Measurements from ENCODE around the gene RPA1. TPM values are rescaled to one million over a fixed set of nuclear protein-coding genes. Genes with fewer than 3 reads are reported as not detected.

Gene RPA1
- total and polyA plus RNA-seq, 2 experiments from 2014 or later, result 15.2 to 33.6 TPM

- no peak for TF ChIP-seq EZH2phosphoT487 (IDR thresholded peaks at IDR 0.05; ENCODE audit: low read depth, severe bottlenecking, unreplicated experiment)
- no peak for TF ChIP-seq EZH2 (IDR thresholded peaks at IDR 0.05; ENCODE audit: borderline replicate concordance)
- no peak for TF ChIP-seq CTCF (IDR thresholded peaks at IDR 0.05; ENCODE audit: poor library complexity)
- H3K27me3 ChIP-seq, result no peaks in the 10 kb centered on the region
- no peaks in the 10 kb centered on the region for H3K79me2 ChIP-seq
- H3K9me2 ChIP-seq (replicated peaks; ENCODE audit: insufficient read depth), result no peaks in the 10 kb centered on the region
- no peaks in the 10 kb centered on the region for H3K36me3 ChIP-seq (replicated peaks; ENCODE audit: insufficient read depth, low read depth)
- no peaks in the 10 kb centered on the region for H4K20me1 ChIP-seq (ENCODE audit: insufficient read depth, poor library complexity, severe bottlenecking)
- no peak overlapping the region for H3K4me3 ChIP-seq
- no peak overlapping the region for H3K4me2 ChIP-seq
- H3K27ac ChIP-seq, result no peak overlapping the region
- no peak overlapping the region for H2AFZ ChIP-seq
- WGBS (ENCODE audit: low lambda C conversion rate, missing lambda C conversion rate), result 96% methylated on average over 16 of the region's 16 CpGs
- no peaks in the 10 kb centered on the region for H3K9me3 ChIP-seq (ENCODE audit: low read depth)
- H3K4me1 ChIP-seq (ENCODE audit: insufficient read depth), result no peaks in the 10 kb centered on the region
- no peak for DNase-seq (ENCODE audit: low spot score)
Observed at GRCh38 chr17:1861391-1862010, 31.7 kb downstream of the RPA1 start.

- Histone ChIP-seq H4K20me1 (ENCODE audit: insufficient read depth, poor library complexity, severe bottlenecking) (no peaks in the 10 kb centered on the region), H3K9me3 (ENCODE audit: low read depth) (no peaks in the 10 kb centered on the region), H3K4me3 (no peak overlapping the region), H3K4me1 (ENCODE audit: insufficient read depth) (no peaks in the 10 kb centered on the region), H3K4me2 (no peak overlapping the region), H3K36me3 (replicated peaks; ENCODE audit: insufficient read depth, low read depth) (no peaks in the 10 kb centered on the region), H3K27ac (no peak overlapping the region), H3K27me3 (no peaks in the 10 kb centered on the region), H3K79me2 (no peaks in the 10 kb centered on the region), H3K9me2 (replicated peaks; ENCODE audit: insufficient read depth) (no peaks in the 10 kb centered on the region), H2AFZ (no peak overlapping the region)
- TF ChIP-seq CTCF (IDR thresholded peaks at IDR 0.05; ENCODE audit: poor library complexity), result peak; percentile 53
- no peak for TF ChIP-seq EZH2phosphoT487 (IDR thresholded peaks at IDR 0.05; ENCODE audit: low read depth, severe bottlenecking, unreplicated experiment)
- WGBS (ENCODE audit: low lambda C conversion rate, missing lambda C conversion rate), result 77% methylated on average over 17 of the region's 17 CpGs
- peak; percentile 49 for DNase-seq (ENCODE audit: low spot score)
Observed at GRCh38 chr17:1865252-1866037, 35.6 kb downstream of the RPA1 start.

- DNase-seq (ENCODE audit: low spot score), result no peak
- Histone ChIP-seq H3K4me1 (ENCODE audit: insufficient read depth) (no peaks in the 10 kb centered on the region), H4K20me1 (ENCODE audit: insufficient read depth, poor library complexity, severe bottlenecking) (no peaks in the 10 kb centered on the region), H3K36me3 (replicated peaks; ENCODE audit: insufficient read depth, low read depth) (no peaks in the 10 kb centered on the region), H3K4me2 (no peak overlapping the region), H2AFZ (no peak overlapping the region), H3K79me2 (no peaks in the 10 kb centered on the region), H3K4me3 (no peak overlapping the region), H3K9me2 (replicated peaks; ENCODE audit: insufficient read depth) (no peaks in the 10 kb centered on the region), H3K9me3 (ENCODE audit: low read depth) (no peaks in the 10 kb centered on the region), H3K27me3 (no peaks in the 10 kb centered on the region), H3K27ac (no peak overlapping the region)
- TF ChIP-seq CTCF (IDR thresholded peaks at IDR 0.05; ENCODE audit: poor library complexity), result no peak
- no peak for TF ChIP-seq EZH2phosphoT487 (IDR thresholded peaks at IDR 0.05; ENCODE audit: low read depth, severe bottlenecking, unreplicated experiment)
- no peak for TF ChIP-seq EZH2 (IDR thresholded peaks at IDR 0.05; ENCODE audit: borderline replicate concordance)
- 94% methylated on average over 3 of the region's 3 CpGs for WGBS (ENCODE audit: low lambda C conversion rate, missing lambda C conversion rate)
Observed at GRCh38 chr17:1867307-1867706, 37.5 kb downstream of the RPA1 start.
